ENCODE data around the gene PATJ.

DNA sequence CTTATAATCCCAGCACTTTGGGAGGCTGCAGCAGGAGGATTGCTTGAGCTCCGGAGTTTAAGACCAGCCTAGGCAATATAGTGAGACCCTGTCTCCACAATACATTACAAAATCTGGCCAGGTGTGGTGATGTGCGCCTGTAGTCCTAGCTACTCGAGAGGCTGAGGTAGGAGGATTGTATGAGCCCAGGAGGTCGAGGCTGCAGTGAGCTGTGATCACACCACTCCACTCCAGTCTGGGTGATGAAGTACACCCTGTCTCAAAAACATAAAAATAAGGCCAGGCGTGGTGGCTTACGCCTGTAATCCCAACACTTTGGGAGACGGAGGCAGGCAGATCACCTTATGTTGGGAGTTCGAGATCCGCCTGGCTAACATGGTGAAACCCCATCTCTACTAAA lies 480.0 kb downstream of the PATJ start:
- TF ChIP-seq CTCF (IDR thresholded peaks at IDR 0.05) (no peak), EZH2 (IDR thresholded peaks at IDR 0.05; ENCODE audit: borderline replicate concordance, insufficient read depth, low read depth, low read length, poor library complexity, severe bottlenecking) (no peak)
